Neural crest cell (in vitro differentiated cells): Measurements from ENCODE around the gene PODNL1. TPM values are rescaled to one million over a fixed set of nuclear protein-coding genes. Genes with fewer than 3 reads are reported as not detected.

Source experiments
- DNase-seq: peaks from one replicate; pipeline ENCODE4 v3.0.0; 2021; ENCODE audit warnings: low read depth, mixed read lengths, low spot score
- H3K27ac Mint-ChIP-seq: one replicate; pipeline ENCODE4 v1.8.0; 2021; ENCODE audit warnings: mild to moderate bottlenecking, mixed read lengths; ENCODE audit not compliant: unreplicated experiment
- H3K27me3 Mint-ChIP-seq: 2 replicates; pipeline ENCODE4 v1.8.0; 2021; ENCODE audit warnings: low read depth, mild to moderate bottlenecking, mixed read lengths
- H3K36me3 Mint-ChIP-seq: 2 replicates; pipeline ENCODE4 v1.8.0; 2021; ENCODE audit warnings: low read depth, mild to moderate bottlenecking, mixed read lengths
- H3K4me1 Mint-ChIP-seq: 2 replicates; pipeline ENCODE4 v1.8.0; 2021; ENCODE audit warnings: mixed read lengths
- H3K4me3 Mint-ChIP-seq: one replicate; pipeline ENCODE4 v1.8.0; 2021; ENCODE audit warnings: mild to moderate bottlenecking, mixed read lengths
- H3K9me3 Mint-ChIP-seq: 2 replicates; pipeline ENCODE4 v1.8.0; 2021; ENCODE audit warnings: mixed read lengths
- CTCF ChIP-seq: fragments of 200-600 bp; sonication (generic); conservative IDR thresholded peaks from 2 replicates; pipeline ENCODE4 v1.5.0; 2021; ENCODE audit warnings: antibody characterized with exemption, mild to moderate bottlenecking
- total RNA-seq: library from RNA; stranded (reverse); gene quantifications from 2 replicates; pipeline ENCODE4 v1.2.1, GENCODE V29; 2021

PODNL1 gene
- total RNA-seq, 1 donor from 2014 or later: 0.42 TPM

- TF ChIP-seq CTCF: no peak
These were observed 45.3 kb downstream of the PODNL1 start for GRCh38 chr19:13892870-13893269.

GRCh38 chr19:13890136-13890535, 48.1 kb downstream of the PODNL1 start:
- H3K27ac Mint-ChIP-seq: no peak overlapping the region
- H3K9me3 Mint-ChIP-seq: no peaks in the 10 kb centered on the region
- H3K27me3 Mint-ChIP-seq: no peaks in the 10 kb centered on the region
- no peak for TF ChIP-seq CTCF
- H3K4me1 Mint-ChIP-seq: no peaks in the 10 kb centered on the region
- DNase-seq: no peak
- H3K36me3 Mint-ChIP-seq: no peaks in the 10 kb centered on the region
- H3K4me3 Mint-ChIP-seq: no peak overlapping the region

More at GRCh38 chr19:13892870-13893269, 45.3 kb downstream of the PODNL1 start:
- Mint-ChIP-seq H3K4me1 (no peaks in the 10 kb centered on the region), H3K27me3 (no peaks in the 10 kb centered on the region), H3K36me3 (no peaks in the 10 kb centered on the region), H3K9me3 (no peaks in the 10 kb centered on the region), H3K4me3 (no peak overlapping the region), H3K27ac (no peak overlapping the region)
- DNase-seq: no peak

- DNase-seq: no peak
- Mint-ChIP-seq H3K27ac (no peak overlapping the region), H3K36me3 (no peaks in the 10 kb centered on the region), H3K4me3 (no peak overlapping the region), H3K4me1 (no peaks in the 10 kb centered on the region), H3K9me3 (no peaks in the 10 kb centered on the region), H3K27me3 (no peaks in the 10 kb centered on the region)
- TF ChIP-seq CTCF: no peak
These were observed 49.9 kb downstream of the PODNL1 start for GRCh38 chr19:13888281-13888680.

- H3K4me3 Mint-ChIP-seq: no peak overlapping the region
- TF ChIP-seq CTCF: no peak
- H3K4me1 Mint-ChIP-seq: no peaks in the 10 kb centered on the region
- no peak overlapping the region for H3K27ac Mint-ChIP-seq
- no peaks in the 10 kb centered on the region for H3K36me3 Mint-ChIP-seq
- no peaks in the 10 kb centered on the region for H3K9me3 Mint-ChIP-seq
- DNase-seq: no peak
- H3K27me3 Mint-ChIP-seq: no peaks in the 10 kb centered on the region
These were observed 50.7 kb downstream of the PODNL1 start for GRCh38 chr19:13887517-13887916.

- Mint-ChIP-seq H3K27me3 (no peaks in the 10 kb centered on the region), H3K4me1 (peaks cover 3% of the 10 kb centered on the region), H3K36me3 (no peaks in the 10 kb centered on the region), H3K4me3 (no peak overlapping the region), H3K27ac (no peak overlapping the region), H3K9me3 (no peaks in the 10 kb centered on the region)
- TF ChIP-seq CTCF: no peak
- no peak for DNase-seq
These were observed 51.2 kb downstream of the PODNL1 start for GRCh38 chr19:13887018-13887436.

- Mint-ChIP-seq H3K36me3 (no peaks in the 10 kb centered on the region), H3K4me1 (peaks cover 14% of the 10 kb centered on the region), H3K27ac (no peak overlapping the region), H3K4me3 (no peak overlapping the region), H3K9me3 (no peaks in the 10 kb centered on the region), H3K27me3 (no peaks in the 10 kb centered on the region)
- TF ChIP-seq CTCF: no peak
- DNase-seq: no peak
These were observed 52.3 kb downstream of the PODNL1 start for GRCh38 chr19:13885826-13886365.
